Thoracic aorta (tissue), 2 donors: ENCODE measurements around the gene TNS3. TPM values are rescaled to one million over a fixed set of nuclear protein-coding genes. Genes with fewer than 3 reads are reported as not detected.

Experiments
- ATAC-seq: fragments of 150-250 bp; one replicate; pipeline ENCODE4 v1.8.0; 2017; ENCODE audit warnings: low read depth; ENCODE audit not compliant: insufficient number of reproducible peaks, low FRiP score
- DNase-seq: peaks from one replicate; pipeline ENCODE4 v3.0.0-alpha.2; 2020; ENCODE audit warnings: low spot score
- H3K27ac ChIP-seq, 2 donors: fragments of 200-600 bp; sonication (generic); 1 replicate in 1 of 2; 2 replicates in 1 of 2; pipeline ENCODE4 v1.5.1; 2016; ENCODE audit warnings: mild to moderate bottlenecking in 2 of 2, moderate library complexity in 2 of 2
- H3K27me3 ChIP-seq: fragments of 200-600 bp; sonication (generic); replicated peaks from 2 replicates; pipeline ENCODE4 v1.6.0; 2016; ENCODE audit warnings: mild to moderate bottlenecking; ENCODE audit not compliant: insufficient read depth
- H3K36me3 ChIP-seq: fragments of 200-600 bp; sonication (generic); one replicate; pipeline ENCODE4 v1.5.1; 2016
- H3K4me1 ChIP-seq, 2 donors: fragments of 200-600 bp; sonication (generic); 1 replicate in 1 of 2; 2 replicates in 1 of 2; pipeline versions ENCODE4 v1.5.1 to v1.6.0; 2016; ENCODE audit warnings: low read depth in 2 of 2, mild to moderate bottlenecking in 1 of 2; ENCODE audit not compliant: control insufficient read depth in 1 of 2
- H3K4me3 ChIP-seq: fragments of 200-600 bp; sonication (generic); 2 replicates; pipeline ENCODE4 v1.5.1; 2016; ENCODE audit warnings: mild to moderate bottlenecking
- H3K9me3 ChIP-seq: fragments of 200-600 bp; sonication (generic); 2 replicates; pipeline ENCODE4 v1.5.1; 2016
- CTCF ChIP-seq: fragments of 200-600 bp; sonication (generic); IDR thresholded peaks from one replicate; pipeline ENCODE4 v1.5.1; 2019; ENCODE audit warnings: antibody characterized with exemption
- total RNA-seq, 2 donors: library from RNA; depleted of rRNA; stranded (reverse); fragments of >200 nt; gene quantifications; one replicate each; pipeline versions ENCODE4 v1.1.0 to v1.2.3, GENCODE V29; 2016

TNS3 gene
- total RNA-seq, 2 donors from 2014 or later = 138 to 151 TPM

GRCh38 chr7:47440320-47440719, 141.6 kb downstream of the TNS3 start:
- no peak overlapping the region for H3K27ac ChIP-seq
- no peak for TF ChIP-seq CTCF
- peaks cover 4 to 20% of the 10 kb centered on the region in 2 donors for H3K4me1 ChIP-seq
- peaks cover 11% of the 10 kb centered on the region for H3K36me3 ChIP-seq
- no peaks in the 10 kb centered on the region for H3K9me3 ChIP-seq
- ATAC-seq (no peak), DNase-seq (no peak)
- no peak overlapping the region for H3K4me3 ChIP-seq
- H3K27me3 ChIP-seq = no peaks in the 10 kb centered on the region

GRCh38 chr7:47439181-47439667, 142.7 kb downstream of the TNS3 start:
- Histone ChIP-seq H3K27ac (no peak overlapping the region), H3K27me3 (no peaks in the 10 kb centered on the region), H3K36me3 (peaks cover 11% of the 10 kb centered on the region), H3K4me3 (no peak overlapping the region), H3K9me3 (no peaks in the 10 kb centered on the region), H3K4me1 (peaks cover 0 to 10% of the 10 kb centered on the region in 2 donors)
- ATAC-seq = no peak
- no peak for DNase-seq
- no peak for TF ChIP-seq CTCF

- no peaks in the 10 kb centered on the region for H3K27me3 ChIP-seq
- H3K4me1 ChIP-seq = peaks cover 0 to 10% of the 10 kb centered on the region in 2 donors
- no peak for ATAC-seq
- peaks cover 11% of the 10 kb centered on the region for H3K36me3 ChIP-seq
- DNase-seq = no peak
- TF ChIP-seq CTCF = no peak
- no peak overlapping the region for H3K27ac ChIP-seq
- H3K4me3 ChIP-seq = no peak overlapping the region
- H3K9me3 ChIP-seq = no peaks in the 10 kb centered on the region
Observed at GRCh38 chr7:47438411-47439029, 143.4 kb downstream of the TNS3 start.

- Histone ChIP-seq H3K36me3 (peaks cover 11% of the 10 kb centered on the region), H3K27ac (no peak overlapping the region), H3K4me1 (no peaks in the 10 kb centered on the region), H3K4me3 (no peak overlapping the region), H3K9me3 (no peaks in the 10 kb centered on the region), H3K27me3 (no peaks in the 10 kb centered on the region)
- peak; percentile 76 for TF ChIP-seq CTCF
- ATAC-seq (no peak), DNase-seq (no peak)
Observed at GRCh38 chr7:47435889-47436312, 146.0 kb downstream of the TNS3 start.

- no peak for DNase-seq
- Histone ChIP-seq H3K36me3 (no peaks in the 10 kb centered on the region), H3K27ac (no peak overlapping the region), H3K27me3 (no peaks in the 10 kb centered on the region), H3K9me3 (no peaks in the 10 kb centered on the region), H3K4me3 (no peak overlapping the region), H3K4me1 (no peaks in the 10 kb centered on the region)
- TF ChIP-seq CTCF = no peak
- ATAC-seq = no peak
Observed at GRCh38 chr7:47433564-47433895, 148.4 kb downstream of the TNS3 start.
